CD8-positive, alpha-beta memory T cell (primary cell): ENCODE results near the gene ATMIN. TPM values are rescaled to one million over a fixed set of nuclear protein-coding genes. Genes with fewer than 3 reads are reported as not detected.
A peak's percentile ranks its signal among the peaks of the same experiment; 100 is the strongest.

Experiments
- CTCF ChIA-PET: fragments of 350-600 bp; sonication (Branson Sonifier 250); formaldehyde crosslinking; loops from one replicate; lab custom pipeline; 2021; ENCODE audit warnings: antibody characterized with exemption; lab: Charles Lee
- POLR2A ChIA-PET: fragments of 350-600 bp; sonication (Branson Sonifier 250); formaldehyde crosslinking; loops from one replicate; lab custom pipeline; 2021; ENCODE audit warnings: antibody characterized with exemption; lab: Charles Lee
- DNase-seq, 5 donors: peaks; one replicate each; pipeline versions ENCODE4 v3.0.0 to v3.0.0-alpha.2; 2020 to 2022; ENCODE audit warnings: mixed read lengths in 1 of 5
- H3K27ac ChIP-seq: one replicate; pipeline ENCODE4 v1.7.0; 2013; ENCODE audit warnings: low read depth, mild to moderate bottlenecking, low read length, moderate library complexity
- H3K27me3 ChIP-seq: 2 replicates; pipeline ENCODE4 v1.7.0; 2013; ENCODE audit warnings: low read length, mild to moderate bottlenecking; ENCODE audit not compliant: insufficient read depth, poor library complexity, severe bottlenecking
- H3K36me3 ChIP-seq: 2 replicates; pipeline ENCODE4 v1.7.0; 2013; ENCODE audit warnings: mild to moderate bottlenecking, low read length, moderate library complexity; ENCODE audit not compliant: insufficient read depth
- H3K4me1 ChIP-seq: 2 replicates; pipeline ENCODE4 v1.7.0; 2013; ENCODE audit warnings: mild to moderate bottlenecking, low read length, moderate library complexity; ENCODE audit not compliant: insufficient read depth
- H3K4me3 ChIP-seq: 2 replicates; pipeline ENCODE4 v1.7.0; 2013; ENCODE audit warnings: mild to moderate bottlenecking, low read length
- H3K9me3 ChIP-seq: 2 replicates; pipeline ENCODE4 v1.7.0; 2013; ENCODE audit warnings: mild to moderate bottlenecking, low read length
- H3K27ac Mint-ChIP-seq, 8 donors: one replicate each; pipeline ENCODE4 v1.8.0; 2020 to 2021; ENCODE audit warnings: mixed read lengths in 8 of 8, mild to moderate bottlenecking in 6 of 8, inconsistent platforms in 3 of 8, moderate library complexity in 3 of 8
- H3K27me3 Mint-ChIP-seq, 2 donors: one replicate each; pipeline ENCODE4 v1.8.0; 2020 to 2021; ENCODE audit warnings: mixed read lengths in 2 of 2, mild to moderate bottlenecking in 1 of 2, moderate library complexity in 1 of 2
- H3K36me3 Mint-ChIP-seq, 3 donors: one replicate each; pipeline ENCODE4 v1.8.0; 2020 to 2021; ENCODE audit warnings: mixed read lengths in 3 of 3, inconsistent platforms in 1 of 3, mild to moderate bottlenecking in 1 of 3
- H3K4me1 Mint-ChIP-seq, 3 donors: one replicate each; pipeline ENCODE4 v1.8.0; 2020 to 2021; ENCODE audit warnings: mixed read lengths in 3 of 3, inconsistent platforms in 1 of 3, mild to moderate bottlenecking in 1 of 3
- H3K4me3 Mint-ChIP-seq, 7 donors: one replicate each; pipeline ENCODE4 v1.8.0; 2020 to 2021; ENCODE audit warnings: mixed read lengths in 7 of 7, mild to moderate bottlenecking in 6 of 7, moderate library complexity in 4 of 7, inconsistent platforms in 2 of 7
- H3K9me3 Mint-ChIP-seq, 5 donors: one replicate each; pipeline ENCODE4 v1.8.0; 2020 to 2022; ENCODE audit warnings: mixed read lengths in 5 of 5, mild to moderate bottlenecking in 3 of 5, moderate library complexity in 2 of 5, inconsistent platforms in 1 of 5
- polyA plus RNA-seq: library from polyadenylated mRNA; unstranded; fragments of 300-500 nt; fragmentation: Illumina TruSeq; gene quantifications from one replicate; pipeline ENCODE4 v1.2.3, GENCODE V29; 2021
- total RNA-seq, 2 experiments: library from RNA; stranded (reverse); gene quantifications; one replicate each; pipeline ENCODE4 v1.2.3, GENCODE V29; 2021

The ATMIN gene
- total and polyA plus RNA-seq, 3 experiments from 2014 or later = 30.5 to 39.2 (median 31.3) TPM

DNA sequence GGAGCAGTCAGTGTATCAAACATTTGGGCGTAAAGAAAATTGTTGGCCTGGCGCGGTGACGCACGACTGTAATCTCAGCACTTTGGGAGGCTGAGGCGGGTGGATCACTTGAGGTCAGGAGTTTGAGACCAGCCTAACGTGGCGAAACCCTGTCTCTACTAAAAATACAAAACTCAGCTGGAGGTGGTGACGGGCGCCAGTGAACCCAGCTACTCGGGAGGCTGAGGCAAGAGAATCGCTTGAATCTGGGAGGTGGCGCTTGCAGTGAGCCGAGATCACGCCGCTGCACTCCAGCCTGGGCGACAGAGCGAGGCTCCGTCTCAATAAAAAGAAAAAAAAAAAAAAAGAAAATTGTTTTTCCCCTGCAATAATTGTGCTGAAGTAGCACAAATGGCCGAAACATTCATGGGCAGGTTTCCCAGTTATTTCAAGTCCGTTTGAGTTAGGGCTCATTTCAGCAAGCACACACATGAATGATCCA, 59.2 kb downstream of the ATMIN start:
- H3K4me1 ChIP-seq = peaks cover 9% of the 10 kb centered on the region
- no peak overlapping the region for H3K4me3 ChIP-seq
- H3K27ac ChIP-seq = no peak overlapping the region
- Mint-ChIP-seq H3K4me3 (peak overlapping the region; percentile 68 to 85 (median 79)), H3K27ac (peak overlapping the region in 1 of 8 donors; percentile 3), H3K9me3 (no peaks in the 10 kb centered on the region), H3K27me3 (no peaks in the 10 kb centered on the region), H3K4me1 (peaks cover 5 to 17% (median 7%) of the 10 kb centered on the region in 3 donors), H3K36me3 (peaks cover 0 to 4% (median 2%) of the 10 kb centered on the region in 3 donors)
- no peaks in the 10 kb centered on the region for H3K27me3 ChIP-seq
- no peaks in the 10 kb centered on the region for H3K36me3 ChIP-seq
- no peak for DNase-seq
- POLR2A ChIA-PET = interaction anchor here (0.5 to 0.7 kb wide), 2 partner anchors 15 to 27 kb away, joined by 3 to 4 read pairs; no protein-coding TSS in a partner anchor
- H3K9me3 ChIP-seq = no peaks in the 10 kb centered on the region
- CTCF ChIA-PET = interaction anchor here (0.8 to 1.6 kb wide), 3 partner anchors 13 to 60 kb away, joined by 3 to 4 read pairs (median 3); partner anchors contain the start of gene ATMIN

DNA sequence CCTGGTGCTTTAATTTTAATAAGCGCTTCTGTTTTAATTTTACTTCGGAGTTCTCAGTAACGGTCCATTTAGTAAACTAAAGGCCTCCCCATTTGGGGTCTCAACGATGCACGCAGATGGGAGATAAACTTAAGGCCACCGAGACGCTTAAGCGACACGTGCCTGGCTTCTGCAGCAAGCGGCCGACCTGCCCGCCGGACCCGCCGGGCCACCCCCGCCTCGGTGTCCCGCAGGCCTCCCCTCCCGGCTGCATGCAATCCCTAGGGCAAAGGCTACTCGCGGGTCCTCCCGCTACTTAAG, 60.0 kb downstream of the ATMIN start:
- no peaks in the 10 kb centered on the region for H3K27me3 Mint-ChIP-seq
- DNase-seq = peak in 1 of 5 donors; percentile 1
- POLR2A ChIA-PET = no interaction called here
- Histone ChIP-seq H3K27me3 (no peaks in the 10 kb centered on the region), H3K4me1 (peaks cover 9% of the 10 kb centered on the region), H3K36me3 (no peaks in the 10 kb centered on the region), H3K9me3 (no peaks in the 10 kb centered on the region), H3K4me3 (peak overlapping the region; percentile 56), H3K27ac (peak overlapping the region; percentile 57)
- CTCF ChIA-PET = interaction anchor here (0.8 to 1.6 kb wide), 2 partner anchors 60 to 61 kb away, joined by 3 to 4 read pairs; partner anchors contain the start of gene ATMIN
- H3K9me3 Mint-ChIP-seq = no peaks in the 10 kb centered on the region
- peaks cover 5 to 17% (median 7%) of the 10 kb centered on the region in 3 donors for H3K4me1 Mint-ChIP-seq
- H3K4me3 Mint-ChIP-seq = peak overlapping the region; percentile 64 to 85 (median 72)
- H3K27ac Mint-ChIP-seq = peak overlapping the region in 2 of 8 donors; percentile 14 to 77
- peaks cover 0 to 2% (median 2%) of the 10 kb centered on the region in 3 donors for H3K36me3 Mint-ChIP-seq

DNA sequence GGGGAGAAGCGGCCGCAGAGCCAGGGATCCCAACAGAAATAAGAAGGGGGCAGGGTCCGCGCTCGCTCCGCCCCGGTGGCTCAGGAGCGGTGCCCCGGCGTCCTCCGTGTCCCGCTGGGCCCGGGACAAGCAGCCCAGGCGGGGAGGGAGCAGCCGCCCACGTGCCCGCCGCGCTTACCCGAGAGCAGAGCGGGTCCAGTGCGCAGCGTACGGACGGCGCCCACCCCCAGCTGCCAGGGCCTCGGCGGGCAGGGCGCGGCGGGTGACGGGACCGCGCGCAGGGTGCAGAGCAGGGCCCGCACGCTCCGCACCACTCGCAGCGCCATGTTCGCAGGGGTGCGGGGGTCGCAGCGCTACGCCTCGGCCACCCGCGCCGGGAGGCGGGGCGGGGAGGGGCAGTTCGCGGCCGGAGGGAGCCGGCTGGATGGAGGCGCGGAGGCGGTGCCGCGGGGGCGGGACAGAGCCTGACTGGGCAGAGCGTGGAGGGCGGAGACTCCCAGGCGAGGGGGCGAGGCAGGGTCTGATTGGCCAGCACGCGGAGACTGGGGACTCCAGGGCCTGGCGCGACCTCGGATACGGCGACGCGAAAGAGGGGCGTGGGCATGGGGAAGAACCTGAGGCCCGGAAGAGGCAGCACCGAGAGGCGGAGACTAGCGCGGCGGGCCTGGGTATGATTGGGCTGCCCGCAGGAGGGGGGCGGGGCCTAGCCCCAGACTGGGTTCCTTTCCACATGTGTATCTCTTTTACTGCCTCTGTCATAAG, 60.5 kb downstream of the ATMIN start, which contains the start of gene GCSH:
TSS of gene GCSH (minus strand) at position 443 of the 762 bp plus-strand sequence. CDS start at position 326, 117 bp downstream.
- H3K4me1 Mint-ChIP-seq = peaks cover 5 to 17% (median 7%) of the 10 kb centered on the region in 3 donors
- Histone ChIP-seq H3K4me3 (peak within 1 kb of the TSS; percentile 56), H3K9me3 (no peaks in the 10 kb centered on the region), H3K36me3 (no peaks in the 10 kb centered on the region), H3K4me1 (peaks cover 9% of the 10 kb centered on the region), H3K27me3 (no peaks in the 10 kb centered on the region), H3K27ac (peak within 1 kb of the TSS; percentile 57)
- peak within 1 kb of the TSS; percentile 1 to 92 (median 65) for H3K27ac Mint-ChIP-seq
- ChIA-PET CTCF (interaction anchor here (1.4 kb wide), 1 partner anchor 60 kb away, joined by 4 read pairs; the partner anchor contains the start of gene ATMIN), POLR2A (interaction anchor here (0.6 kb wide), 1 partner anchor 709 kb away, joined by 12 read pairs; no protein-coding TSS in a partner anchor)
- no peaks in the 10 kb centered on the region for H3K27me3 Mint-ChIP-seq
- peak; percentile 98 to 99 (median 99) for DNase-seq
- H3K4me3 Mint-ChIP-seq = peak within 1 kb of the TSS; percentile 72 to 89 (median 85)
- H3K36me3 Mint-ChIP-seq = peaks cover 0 to 2% (median 1%) of the 10 kb centered on the region in 3 donors
- H3K9me3 Mint-ChIP-seq = no peaks in the 10 kb centered on the region

DNA sequence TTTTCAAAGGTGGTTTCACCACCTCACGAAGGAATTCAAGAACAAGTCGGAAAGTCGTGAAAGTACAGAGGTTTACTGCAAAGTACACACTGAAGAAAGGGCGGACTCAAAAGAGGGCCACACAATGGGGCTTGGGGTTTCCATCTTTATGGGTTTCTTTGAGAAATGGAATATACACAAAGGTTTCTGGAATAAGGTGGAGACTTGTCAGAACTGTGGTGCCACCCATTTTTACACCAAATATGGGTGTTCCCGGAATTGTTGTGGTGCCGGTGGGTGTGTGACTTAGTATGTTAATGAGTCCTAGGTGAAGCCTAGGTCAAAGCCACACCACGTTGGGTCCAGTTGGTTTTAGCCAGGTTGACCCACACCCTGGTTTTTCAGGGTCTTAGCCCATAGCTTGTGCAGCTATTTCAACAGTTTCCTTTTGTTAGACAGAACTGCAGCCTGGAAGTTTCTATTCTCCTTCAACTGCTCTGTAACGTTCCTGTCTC, 61.1 kb downstream of the ATMIN start:
- peak overlapping the region; percentile 66 to 89 (median 85) for H3K4me3 Mint-ChIP-seq
- H3K27me3 ChIP-seq = no peaks in the 10 kb centered on the region
- peak overlapping the region; percentile 1 to 92 (median 56) for H3K27ac Mint-ChIP-seq
- ChIA-PET POLR2A (interaction anchor here (0.6 kb wide), 1 partner anchor 708 kb away, joined by 12 read pairs; no protein-coding TSS in a partner anchor), CTCF (interaction anchor here (1.1 to 1.4 kb wide), 2 partner anchors 61 to 92 kb away, joined by 3 to 4 read pairs; partner anchors contain the start of gene ATMIN)
- peaks cover 0 to 2% (median 1%) of the 10 kb centered on the region in 3 donors for H3K36me3 Mint-ChIP-seq
- no peaks in the 10 kb centered on the region for H3K27me3 Mint-ChIP-seq
- peaks cover 5 to 17% (median 7%) of the 10 kb centered on the region in 3 donors for H3K4me1 Mint-ChIP-seq
- DNase-seq = no peak
- no peaks in the 10 kb centered on the region for H3K9me3 Mint-ChIP-seq
- peak overlapping the region; percentile 13 for H3K27ac ChIP-seq
- peak overlapping the region; percentile 3 for H3K4me3 ChIP-seq
- no peaks in the 10 kb centered on the region for H3K9me3 ChIP-seq
- peaks cover 9% of the 10 kb centered on the region for H3K4me1 ChIP-seq
- no peaks in the 10 kb centered on the region for H3K36me3 ChIP-seq

Other genes starting within 250 kb of the ATMIN start
- 10 to 100 TPM; 40.6 to 42.0 TPM for gene CDYL2, start 231.2 kb upstream of the ATMIN start, total RNA-seq
- gene CDYL2, start 231.2 kb upstream of the ATMIN start, polyA plus RNA-seq = 3.8 TPM
- gene CMC2, start 29.0 kb upstream of the ATMIN start, total RNA-seq = 100 to 1,000 TPM; 125 to 126 TPM
- gene CMC2, start 29.0 kb upstream of the ATMIN start, polyA plus RNA-seq = 135 TPM
- 10 to 100 TPM; 52.2 to 53.7 TPM for gene CENPN, start 28.6 kb upstream of the ATMIN start, total RNA-seq
- gene CENPN, start 28.6 kb upstream of the ATMIN start, polyA plus RNA-seq = 4.7 TPM
- under 1 TPM in 1 of 2 experiments, not detected in 1; 0.59 TPM for gene C16orf46, start 41.4 kb downstream of the ATMIN start, total RNA-seq
- gene C16orf46, start 41.4 kb downstream of the ATMIN start, polyA plus RNA-seq = 0.93 TPM
- gene GCSH, start 60.6 kb downstream of the ATMIN start, total RNA-seq = 10 to 100 TPM; 23.4 to 26.0 TPM
- gene GCSH, start 60.6 kb downstream of the ATMIN start, polyA plus RNA-seq = 9.3 TPM
- gene BCO1, start 202.8 kb downstream of the ATMIN start, total RNA-seq = not detected
- not detected for gene BCO1, start 202.8 kb downstream of the ATMIN start, polyA plus RNA-seq